Cortex of kidney (tissue), 1 donor: ENCODE measurements around the gene PERM1.
"Not testable (repeated sequence)": the region's sequence is repeated elsewhere in the genome, so short reads cannot be mapped to it uniquely, and the experiment has no call there.

Experiments used
- DNase-seq: peaks from one replicate; lab custom pipeline; 2025; lab: John Stamatoyannopoulos, UW

PERM1 gene

DNA sequence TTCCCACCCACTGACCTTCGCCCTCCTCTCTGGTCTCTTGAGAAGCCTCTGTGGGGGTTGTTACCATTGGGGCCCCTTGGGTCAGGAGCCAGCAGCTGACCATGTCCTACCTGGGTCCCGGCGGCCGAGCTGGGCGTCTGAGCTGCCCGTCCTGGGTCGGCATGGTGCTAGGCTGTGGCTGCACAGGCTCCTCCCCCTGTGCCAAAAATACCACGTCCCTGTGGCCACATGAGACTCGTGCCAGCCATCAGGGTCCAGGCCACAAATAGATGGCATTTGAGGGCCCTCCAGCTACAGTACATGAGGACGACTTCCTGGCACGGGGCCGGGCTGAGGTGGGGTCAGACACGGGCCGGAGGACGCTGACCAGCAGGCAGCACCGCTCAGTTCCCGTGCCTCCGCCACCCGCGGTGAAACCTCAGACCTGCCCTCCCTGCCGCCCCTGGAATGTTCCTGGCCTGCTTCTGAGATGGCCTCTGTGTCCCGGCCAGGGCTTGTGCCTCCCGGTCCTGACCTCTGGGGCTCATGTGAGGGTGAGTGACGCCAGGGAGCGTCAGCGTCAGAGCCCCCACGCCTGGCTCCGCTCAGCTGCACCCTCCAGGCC is at the start of gene PERM1:
Gene PERM1 (minus strand): TSS at position 139 of the 604 bp plus-strand sequence. CDS start 1,064 bp downstream, outside the sequence.
- no peak for DNase-seq

DNA sequence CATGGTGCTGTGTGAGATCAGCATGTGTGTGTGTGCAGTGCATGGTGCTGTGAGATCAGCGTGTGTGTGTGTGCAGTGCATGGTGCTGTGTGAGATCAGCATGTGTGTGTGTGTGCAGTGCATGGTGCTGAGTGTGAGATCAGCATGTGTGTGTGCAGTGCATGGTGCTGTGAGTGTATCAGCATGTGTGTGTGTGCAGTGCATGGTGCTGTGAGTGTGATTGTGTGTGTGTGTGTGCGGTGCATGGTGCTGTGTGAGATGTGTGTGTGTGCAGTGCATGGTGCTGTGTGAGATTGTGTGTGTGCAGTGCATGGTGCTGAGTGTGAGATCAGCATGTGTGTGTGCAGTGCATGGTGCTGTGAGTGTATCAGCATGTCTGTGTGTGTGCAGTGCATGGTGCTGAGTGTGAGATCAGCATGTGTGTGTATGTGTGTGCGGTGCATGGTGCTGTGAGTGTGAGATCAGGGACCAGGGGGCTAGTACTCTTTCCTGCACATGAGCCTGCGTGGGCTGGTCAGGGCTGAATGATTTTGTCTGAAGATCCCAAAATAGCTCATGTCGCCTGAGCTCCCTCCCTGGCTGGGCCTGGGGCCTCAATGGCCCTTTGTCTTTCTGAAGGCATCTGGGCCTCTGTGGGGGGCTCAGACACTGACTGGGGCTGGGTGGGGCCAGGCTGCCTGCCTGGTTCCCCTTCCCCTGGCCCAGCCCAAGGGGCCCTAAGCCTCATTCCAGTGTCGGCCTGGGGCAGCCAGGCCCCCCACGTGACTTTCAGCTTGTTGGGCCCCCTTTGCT is 49.2 kb upstream of the PERM1 start:
- DNase-seq: not testable (repeated sequence)

- DNase-seq: no peak
Measured at GRCh38 chr1:1027791-1028190, 45.9 kb upstream of the PERM1 start.

GRCh38 chr1:1026599-1027413 is 44.9 kb upstream of the PERM1 start:
- no peak for DNase-seq

- no peak for DNase-seq
Measured at GRCh38 chr1:1025730-1026129, 43.8 kb upstream of the PERM1 start.

DNA sequence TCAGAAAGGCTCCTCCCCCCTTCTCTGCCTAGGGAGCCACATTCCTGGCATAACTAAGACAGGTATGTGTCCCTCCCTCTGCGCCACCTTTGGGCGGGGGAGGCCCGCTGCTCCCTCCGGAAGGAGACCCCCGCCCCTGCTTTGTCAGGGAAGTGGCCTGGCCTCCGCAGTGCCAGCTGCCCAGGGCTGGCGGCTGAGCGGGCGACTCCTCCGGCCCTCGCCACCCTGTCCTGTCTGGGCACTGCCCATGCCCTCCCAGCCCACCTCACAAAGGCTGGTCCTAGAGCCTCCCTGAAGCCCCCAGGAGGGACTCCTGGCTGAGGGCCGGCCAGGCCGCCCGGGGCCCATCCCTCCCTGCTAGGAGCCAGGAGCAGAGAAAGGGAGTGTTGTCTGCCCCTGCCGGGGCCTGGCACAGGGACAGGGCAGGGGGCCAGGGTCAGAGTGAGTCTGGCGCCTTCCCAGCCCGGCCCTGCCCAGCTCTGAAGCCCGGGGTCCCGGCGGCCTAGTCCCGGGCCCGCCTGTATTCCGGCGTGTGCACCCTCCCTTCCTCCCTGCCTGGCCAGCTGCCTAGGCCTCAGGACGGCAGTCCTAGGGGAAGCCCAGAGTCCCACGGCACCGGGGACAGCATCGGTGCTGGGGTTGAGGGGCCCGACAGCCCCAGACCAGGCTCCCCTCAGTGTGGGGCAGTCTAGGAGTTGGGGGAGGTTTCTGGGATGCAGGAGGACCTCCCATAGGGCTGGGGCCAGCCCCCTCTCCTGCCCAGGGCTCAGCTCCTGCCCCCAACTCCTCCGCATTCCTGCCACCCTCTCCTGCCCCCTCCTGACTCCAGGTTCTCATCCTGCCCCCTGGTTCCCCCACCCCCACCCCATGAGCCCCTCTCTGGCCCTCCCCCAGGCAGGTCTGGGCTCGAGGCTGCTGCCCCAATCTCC is 43.1 kb upstream of the PERM1 start:
- DNase-seq: no peak

GRCh38 chr1:1024149-1024770 is 42.4 kb upstream of the PERM1 start:
- no peak for DNase-seq

- no peak for DNase-seq
Measured at GRCh38 chr1:1023700-1024099, 41.8 kb upstream of the PERM1 start.

DNA sequence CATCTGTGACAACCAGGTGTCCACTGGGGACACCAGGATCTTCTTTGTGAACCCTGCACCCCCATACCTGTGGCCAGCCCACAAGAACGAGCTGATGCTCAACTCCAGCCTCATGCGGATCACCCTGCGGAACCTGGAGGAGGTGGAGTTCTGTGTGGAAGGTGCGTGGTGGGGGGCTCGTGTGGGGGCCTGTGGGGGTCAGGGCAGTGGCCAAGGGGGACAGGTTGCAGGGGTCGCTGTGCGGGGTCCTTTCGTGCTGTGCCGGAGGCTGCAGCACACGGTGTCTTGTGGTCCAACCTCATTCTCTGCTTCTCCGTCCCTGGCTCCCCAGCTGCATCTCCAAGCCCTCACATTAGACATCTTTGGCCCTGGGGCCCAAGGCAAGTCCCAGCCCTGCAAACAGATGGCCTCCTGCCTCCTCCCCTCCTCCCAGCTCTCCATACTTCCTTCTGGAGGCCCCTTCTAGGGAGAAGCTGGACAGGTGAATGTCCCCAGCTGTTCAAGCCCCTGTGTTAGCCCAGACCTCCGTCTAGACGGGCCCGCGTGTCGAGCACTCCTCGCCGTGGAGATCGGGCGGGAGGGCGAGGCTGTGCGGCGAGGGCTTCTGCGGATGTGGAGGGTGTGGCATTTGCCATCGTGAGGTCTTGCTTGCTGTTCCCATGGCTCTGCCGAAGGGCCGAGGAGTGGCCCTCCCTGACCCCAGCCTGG is 40.6 kb upstream of the PERM1 start:
- no peak for DNase-seq

GRCh38 chr1:1021920-1022259 is 40.0 kb upstream of the PERM1 start:
- DNase-seq: no peak

- DNase-seq: no peak
Measured at GRCh38 chr1:1021010-1021919, 39.4 kb upstream of the PERM1 start.

DNA sequence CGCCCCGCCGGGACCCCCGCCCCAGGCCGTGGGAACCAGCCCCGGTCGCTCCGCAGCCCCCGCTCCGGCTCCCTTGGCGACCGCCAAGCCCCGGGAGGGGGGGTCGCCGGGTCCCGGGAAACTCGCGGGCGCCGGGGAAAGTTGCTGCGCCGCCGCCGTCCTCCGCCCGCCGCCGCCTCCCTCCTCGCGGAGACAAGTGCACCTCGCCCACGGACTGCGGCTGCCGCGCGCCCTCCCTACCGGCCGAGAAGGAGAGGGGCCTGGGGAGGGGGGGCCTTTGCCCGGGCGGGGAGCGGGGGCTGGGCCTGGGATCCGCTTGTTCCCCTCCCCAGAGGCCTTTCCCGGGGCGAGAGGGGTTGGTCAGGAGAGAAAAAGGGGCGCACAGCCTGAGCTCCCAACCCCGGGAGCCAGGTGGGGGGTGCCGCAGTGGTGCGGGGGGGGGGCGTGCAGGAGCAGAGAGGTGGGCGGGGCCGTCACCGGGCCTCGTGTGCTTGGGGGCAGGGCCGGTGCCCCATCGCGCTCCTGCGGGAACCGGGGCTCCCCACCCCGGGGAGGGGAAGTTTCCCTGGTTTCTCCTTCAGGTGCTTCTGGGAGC is 38.6 kb upstream of the PERM1 start:
- DNase-seq: no peak

GRCh38 chr1:1020000-1020404 is 38.1 kb upstream of the PERM1 start, which contains the start of gene AGRN:
Gene AGRN (plus strand): TSS chr1:1020120. CDS start chr1:1020173, 53 bp downstream.
- no peak for DNase-seq

- peak; percentile 69 for DNase-seq
Measured at GRCh38 chr1:1019122-1019999, 37.5 kb upstream of the PERM1 start.

DNA sequence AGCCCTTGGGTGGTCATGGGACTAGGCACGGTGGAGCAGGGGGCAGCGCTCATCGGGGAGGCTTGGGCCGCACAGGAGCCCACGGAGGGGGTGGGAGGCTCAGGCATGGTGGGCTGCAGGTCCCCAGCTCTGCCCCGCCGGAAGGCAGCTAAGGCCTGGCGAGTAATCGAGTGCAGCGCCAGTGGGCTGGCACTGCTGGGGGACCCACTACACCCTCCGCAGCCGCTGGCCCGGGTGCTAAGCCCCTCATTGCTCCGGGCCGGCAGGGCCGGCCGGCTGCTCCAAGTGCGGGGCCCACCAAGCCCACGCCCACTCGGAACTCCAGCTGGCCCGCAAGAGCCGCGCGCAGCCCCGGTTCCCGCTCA is 36.4 kb upstream of the PERM1 start:
- not testable (repeated sequence) for DNase-seq

DNA sequence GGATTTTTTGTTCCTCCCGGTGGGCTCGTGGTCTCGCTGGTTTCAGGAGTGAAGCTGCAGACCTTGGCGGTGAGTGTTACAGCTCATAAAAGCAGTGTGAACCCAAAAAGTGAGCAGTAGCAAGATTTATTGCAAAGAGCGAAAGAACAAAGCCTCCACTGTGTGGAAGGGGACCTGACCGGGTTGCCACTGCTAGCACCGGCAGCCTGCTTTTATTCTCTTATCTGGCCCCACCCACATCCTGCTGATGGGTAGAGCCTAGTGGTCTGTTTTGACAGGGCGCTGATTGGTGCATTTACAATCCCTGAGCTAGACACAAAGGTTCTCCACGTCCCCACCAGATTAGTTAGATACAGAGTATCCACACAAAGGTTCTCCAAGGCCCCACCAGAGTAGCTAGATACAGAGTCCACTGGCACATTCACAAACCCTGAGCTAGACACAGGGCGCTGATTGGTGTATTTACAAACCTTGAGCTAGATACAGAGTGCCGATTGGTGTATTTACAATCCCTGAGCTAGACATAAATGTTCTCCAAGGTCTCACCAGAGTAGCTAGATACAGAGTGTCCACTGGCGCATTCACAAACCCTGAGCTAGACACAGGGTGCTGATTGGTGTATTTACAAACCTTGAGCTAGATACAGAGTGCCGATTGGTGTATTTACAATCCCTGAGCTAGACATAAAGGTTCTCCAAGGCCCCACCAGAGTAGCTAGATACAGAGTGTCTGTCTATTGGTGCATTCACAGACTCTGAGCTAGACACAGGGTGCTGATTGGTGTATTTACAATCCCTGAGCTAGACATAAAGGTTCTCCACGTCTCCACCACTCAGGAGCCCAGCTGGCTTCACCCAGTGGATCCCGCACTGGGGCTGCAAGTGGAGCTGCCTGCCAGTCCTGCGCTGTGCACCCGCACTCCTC is 35.8 kb upstream of the PERM1 start:
- not testable (repeated sequence) for DNase-seq
